ENCODE measurements around the gene SEC11C. TPM values are rescaled to one million over a fixed set of nuclear protein-coding genes. Genes with fewer than 3 reads are reported as not detected.

SEC11C gene
- total and polyA plus RNA-seq, 2 donors (not counting 1 experiment from before 2014, with no cell fraction given) = 12.5 to 16.3 TPM

DNA sequence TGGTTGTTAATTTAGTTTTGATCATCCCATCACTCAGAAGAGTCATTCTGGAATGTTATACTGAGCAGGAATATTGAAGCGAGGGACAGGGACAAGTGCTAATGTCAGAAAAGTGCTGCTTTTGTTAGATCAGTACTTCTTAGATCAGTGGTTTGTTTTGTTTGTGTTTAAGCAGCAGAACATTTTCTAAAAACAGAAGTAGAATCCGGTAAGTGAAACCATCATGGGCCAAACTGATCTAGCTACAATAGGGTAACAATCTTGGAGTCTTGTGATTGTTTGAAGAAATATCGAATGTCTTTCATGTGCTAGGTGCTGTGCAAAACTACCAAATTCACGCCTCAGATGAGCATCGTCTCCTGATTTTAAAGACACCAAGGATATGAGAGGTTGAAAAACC lies 45.1 kb upstream of the SEC11C start:
- no peaks in the 10 kb centered on the region for H3K9me3 ChIP-seq (ENCODE audit: control insufficient read depth, insufficient read depth, low read depth, low read length)
- no peak overlapping the region for H2AFZ ChIP-seq (ENCODE audit: low read length)
- H3K36me3 ChIP-seq (ENCODE audit: control insufficient read depth, insufficient read depth, low read length) = no peaks in the 10 kb centered on the region
- no peaks in the 10 kb centered on the region for H3K4me1 ChIP-seq (ENCODE audit: control insufficient read depth, extremely low read depth, insufficient read depth, low read length)
- H3K27ac ChIP-seq (ENCODE audit: insufficient read depth, low read length) = no peak overlapping the region
- DNase-seq (ENCODE audit: low read depth in 2 of 2) = no peak
- H3K79me2 ChIP-seq (ENCODE audit: control insufficient read depth, insufficient read depth, low read length) = no peaks in the 10 kb centered on the region
- TF ChIP-seq EZH2 (IDR thresholded peaks at IDR 0.05; ENCODE audit: low read length, missing control alignments) = no peak
- no peak overlapping the region for H3K4me3 ChIP-seq (replicated peaks in 1 of 4; ENCODE audit: control extremely low read depth in 1 of 4, insufficient read depth in 1 of 4, low read depth in 3 of 4, low read length in 4 of 4)
- no peak overlapping the region for H3K9ac ChIP-seq (ENCODE audit: insufficient read depth, low read length)
- H4K20me1 ChIP-seq (ENCODE audit: control insufficient read depth, extremely low read depth, insufficient read depth, low read length) = no peaks in the 10 kb centered on the region
- no peak overlapping the region for H3K4me2 ChIP-seq (ENCODE audit: extremely low read depth, insufficient read depth, low read length)
- peaks cover 10% of the 10 kb centered on the region for H3K27me3 ChIP-seq (ENCODE audit: control insufficient read depth, insufficient read depth, low read length)

DNA sequence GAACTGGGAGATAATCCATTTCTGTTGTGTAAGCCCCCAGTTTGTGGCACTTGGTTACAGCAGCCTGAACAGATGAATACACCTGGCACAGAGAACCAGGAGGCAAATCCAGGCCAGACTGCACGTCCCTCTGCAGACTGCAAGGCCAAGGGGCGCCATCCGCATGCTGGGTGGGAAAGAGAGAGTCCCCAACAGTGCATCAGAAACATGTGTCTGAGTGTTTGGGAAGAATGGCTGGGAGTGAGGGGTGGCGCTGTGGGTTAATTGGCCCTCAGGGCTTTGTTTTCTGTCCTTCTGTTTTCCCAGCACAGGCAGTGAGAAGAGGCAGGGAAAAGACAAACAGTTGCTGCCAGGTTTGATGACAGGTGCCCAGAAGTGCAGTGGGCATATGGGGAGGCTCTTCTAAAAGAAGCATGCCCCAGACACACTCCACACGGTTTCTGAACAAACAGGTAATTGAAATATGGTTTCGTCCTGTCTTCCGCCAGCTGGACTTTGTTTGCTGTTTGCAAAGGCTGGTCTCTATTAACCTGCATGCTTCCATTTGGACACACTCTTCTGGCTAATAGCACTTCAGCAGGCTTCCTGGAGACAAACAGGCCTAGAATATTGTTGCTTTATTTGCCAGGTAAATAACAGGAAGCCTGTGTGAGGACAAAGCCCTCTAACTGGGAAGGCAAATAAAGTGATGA lies 43.4 kb upstream of the SEC11C start:
- Histone ChIP-seq H3K9me3 (ENCODE audit: control insufficient read depth, insufficient read depth, low read depth, low read length) (no peaks in the 10 kb centered on the region), H3K36me3 (ENCODE audit: control insufficient read depth, insufficient read depth, low read length) (no peaks in the 10 kb centered on the region), H3K27me3 (ENCODE audit: control insufficient read depth, insufficient read depth, low read length) (peaks cover 16% of the 10 kb centered on the region), H3K4me2 (ENCODE audit: extremely low read depth, insufficient read depth, low read length) (no peak overlapping the region), H2AFZ (ENCODE audit: low read length) (no peak overlapping the region), H3K4me1 (ENCODE audit: control insufficient read depth, extremely low read depth, insufficient read depth, low read length) (no peaks in the 10 kb centered on the region), H3K4me3 (replicated peaks in 1 of 4; ENCODE audit: control extremely low read depth in 1 of 4, insufficient read depth in 1 of 4, low read depth in 3 of 4, low read length in 4 of 4) (no peak overlapping the region), H3K9ac (ENCODE audit: insufficient read depth, low read length) (no peak overlapping the region), H3K79me2 (ENCODE audit: control insufficient read depth, insufficient read depth, low read length) (no peaks in the 10 kb centered on the region), H3K27ac (ENCODE audit: insufficient read depth, low read length) (no peak overlapping the region), H4K20me1 (ENCODE audit: control insufficient read depth, extremely low read depth, insufficient read depth, low read length) (no peaks in the 10 kb centered on the region)
- no peak for DNase-seq (ENCODE audit: low read depth in 2 of 2)
- TF ChIP-seq EZH2 (IDR thresholded peaks at IDR 0.05; ENCODE audit: low read length, missing control alignments) (no peak), CTCF (conservative IDR thresholded peaks at IDR 0.05 in 1 of 2, IDR thresholded peaks at IDR 0.05 in 1 of 2; ENCODE audit: low read depth in 1 of 2, low read length in 2 of 2) (no peak)

- no peaks in the 10 kb centered on the region for H3K36me3 ChIP-seq (ENCODE audit: control insufficient read depth, insufficient read depth, low read length)
- no peaks in the 10 kb centered on the region for H4K20me1 ChIP-seq (ENCODE audit: control insufficient read depth, extremely low read depth, insufficient read depth, low read length)
- no peaks in the 10 kb centered on the region for H3K79me2 ChIP-seq (ENCODE audit: control insufficient read depth, insufficient read depth, low read length)
- H3K27ac ChIP-seq (ENCODE audit: insufficient read depth, low read length) = no peak overlapping the region
- no peak overlapping the region for H3K4me3 ChIP-seq (replicated peaks in 1 of 4; ENCODE audit: control extremely low read depth in 1 of 4, insufficient read depth in 1 of 4, low read depth in 3 of 4, low read length in 4 of 4)
- H3K27me3 ChIP-seq (ENCODE audit: control insufficient read depth, insufficient read depth, low read length) = peaks cover 20% of the 10 kb centered on the region
- no peak overlapping the region for H2AFZ ChIP-seq (ENCODE audit: low read length)
- no peak for TF ChIP-seq EZH2 (IDR thresholded peaks at IDR 0.05; ENCODE audit: low read length, missing control alignments)
- no peak for TF ChIP-seq CTCF (conservative IDR thresholded peaks at IDR 0.05 in 1 of 2, IDR thresholded peaks at IDR 0.05 in 1 of 2; ENCODE audit: low read depth in 1 of 2, low read length in 2 of 2)
- no peak for DNase-seq (ENCODE audit: low read depth in 2 of 2)
- no peak overlapping the region for H3K9ac ChIP-seq (ENCODE audit: insufficient read depth, low read length)
- no peaks in the 10 kb centered on the region for H3K9me3 ChIP-seq (ENCODE audit: control insufficient read depth, insufficient read depth, low read depth, low read length)
- no peak overlapping the region for H3K4me2 ChIP-seq (ENCODE audit: extremely low read depth, insufficient read depth, low read length)
- H3K4me1 ChIP-seq (ENCODE audit: control insufficient read depth, extremely low read depth, insufficient read depth, low read length) = no peaks in the 10 kb centered on the region
Measured at GRCh38 chr18:59101830-59102414, 37.8 kb upstream of the SEC11C start.
